OCI-LY1 (cell line): ENCODE data around the gene IQCK.

Source experiments
- H2AFZ ChIP-seq: fragments of 200-600 bp; sonication (generic), shearing (Covaris generic); 2 replicates; pipeline ENCODE4 v1.6.0; 2014; ENCODE audit warnings: antibody characterized with exemption, mild to moderate bottlenecking, low read length
- H3F3A ChIP-seq: fragments of 200-600 bp; sonication (generic), shearing (Covaris generic); 2 replicates; pipeline ENCODE4 v1.6.0; 2014; ENCODE audit warnings: mild to moderate bottlenecking, antibody characterized with exemption, low read length, moderate library complexity; ENCODE audit not compliant: insufficient read depth
- H3K27ac ChIP-seq: fragments of 200-600 bp; sonication (generic); 2 replicates; pipeline ENCODE4 v1.5.1; 2014; ENCODE audit warnings: low read length, mixed run types, mild to moderate bottlenecking, low read depth; ENCODE audit not compliant: poor library complexity, severe bottlenecking
- H3K27me3 ChIP-seq: fragments of 200-600 bp; sonication (generic); 2 replicates; pipeline ENCODE4 v1.6.0; 2014; ENCODE audit warnings: antibody characterized with exemption, mild to moderate bottlenecking, low read length, moderate library complexity; ENCODE audit not compliant: insufficient read depth
- H3K36me3 ChIP-seq: fragments of 200-600 bp; sonication (generic); 2 replicates; pipeline ENCODE4 v1.6.1; 2014; ENCODE audit warnings: mild to moderate bottlenecking, antibody characterized with exemption, low read length, moderate library complexity, mixed read lengths; ENCODE audit not compliant: insufficient read depth
- H3K4me1 ChIP-seq: fragments of 200-600 bp; sonication (generic); 2 replicates; pipeline ENCODE4 v1.5.1; 2014; ENCODE audit warnings: mild to moderate bottlenecking, low read length, moderate library complexity; ENCODE audit not compliant: insufficient read depth, severe bottlenecking
- H3K4me2 ChIP-seq: fragments of 200-600 bp; sonication (generic), shearing (Covaris generic); 2 replicates; pipeline ENCODE4 v1.6.1; 2014; ENCODE audit warnings: low read length
- H3K4me3 ChIP-seq: fragments of 200-600 bp; sonication (generic); 2 replicates; pipeline ENCODE4 v1.5.1; 2014; ENCODE audit warnings: low read length, low read depth, mild to moderate bottlenecking, mixed read lengths; ENCODE audit not compliant: poor library complexity, severe bottlenecking
- H3K79me2 ChIP-seq: fragments of 200-600 bp; shearing (Covaris generic); 2 replicates; pipeline ENCODE4 v1.6.1; 2016; ENCODE audit warnings: mixed run types, low read length, mixed read lengths; ENCODE audit not compliant: insufficient read depth
- H3K9ac ChIP-seq: fragments of 200-600 bp; sonication (generic), shearing (Covaris generic); 2 replicates; pipeline ENCODE4 v1.6.1; 2014; ENCODE audit warnings: mild to moderate bottlenecking, low read length, mixed read lengths
- H3K9me2 ChIP-seq: fragments of 200-600 bp; sonication (generic), shearing (Covaris generic); 2 replicates; pipeline ENCODE4 v1.6.1; 2014; ENCODE audit warnings: low read depth, mild to moderate bottlenecking, low read length, mixed read lengths
- H3K9me3 ChIP-seq: fragments of 200-600 bp; shearing (Covaris generic); 2 replicates; pipeline ENCODE4 v1.6.1; 2014; ENCODE audit warnings: low read length, mixed read lengths
- H4K20me1 ChIP-seq: fragments of 200-600 bp; sonication (generic), shearing (Covaris generic); 2 replicates; pipeline ENCODE4 v1.6.0; 2016; ENCODE audit warnings: mild to moderate bottlenecking, low read length; ENCODE audit not compliant: insufficient read depth
- EZH2 ChIP-seq: fragments of 200-600 bp; sonication (generic), shearing (Covaris generic); IDR thresholded peaks from 2 replicates; pipeline ENCODE4 v1.8.0; 2017; ENCODE audit warnings: borderline replicate concordance, mixed run types, mild to moderate bottlenecking, antibody characterized with exemption, low read length, moderate library complexity, mixed read lengths
- TF ChIP-seq, protein P1 (sequence below): fragments of 200-600 bp; sonication (generic), shearing (Covaris generic); IDR thresholded peaks from 2 replicates; pipeline ENCODE4 v1.5.1; 2017; ENCODE audit warnings: mild to moderate bottlenecking, antibody characterized with exemption, low read length, moderate library complexity, mixed read lengths

Gene IQCK

DNA sequence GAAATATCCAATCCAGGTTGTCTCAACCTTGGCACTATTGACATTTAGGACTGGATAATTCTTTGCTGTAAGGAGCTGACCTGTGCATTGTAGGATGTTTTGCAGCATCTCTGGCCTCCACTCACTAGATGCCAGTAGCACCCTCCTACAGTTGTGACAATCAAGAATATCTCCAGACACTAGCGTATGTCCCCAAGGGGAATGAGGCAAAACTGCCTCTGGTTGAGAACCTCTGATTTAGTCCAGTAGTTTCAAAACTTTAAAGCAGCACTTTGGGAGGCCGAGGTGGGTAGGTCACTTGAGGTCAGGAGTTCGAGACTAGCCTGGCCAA is 48.4 kb downstream of the IQCK start:
- H3K4me3 ChIP-seq = no peak overlapping the region
- no peak overlapping the region for H3K9ac ChIP-seq
- no peaks in the 10 kb centered on the region for H3K79me2 ChIP-seq
- H3K9me3 ChIP-seq = no peaks in the 10 kb centered on the region
- no peaks in the 10 kb centered on the region for H3K9me2 ChIP-seq
- no peak overlapping the region for H3K4me2 ChIP-seq
- H4K20me1 ChIP-seq = no peaks in the 10 kb centered on the region
- H3K27ac ChIP-seq = no peak overlapping the region
- no peaks in the 10 kb centered on the region for H3K36me3 ChIP-seq
- H3K4me1 ChIP-seq = no peaks in the 10 kb centered on the region
- H2AFZ ChIP-seq = no peak overlapping the region
- H3F3A ChIP-seq = no peaks in the 10 kb centered on the region
- TF ChIP-seq, protein P1, sequence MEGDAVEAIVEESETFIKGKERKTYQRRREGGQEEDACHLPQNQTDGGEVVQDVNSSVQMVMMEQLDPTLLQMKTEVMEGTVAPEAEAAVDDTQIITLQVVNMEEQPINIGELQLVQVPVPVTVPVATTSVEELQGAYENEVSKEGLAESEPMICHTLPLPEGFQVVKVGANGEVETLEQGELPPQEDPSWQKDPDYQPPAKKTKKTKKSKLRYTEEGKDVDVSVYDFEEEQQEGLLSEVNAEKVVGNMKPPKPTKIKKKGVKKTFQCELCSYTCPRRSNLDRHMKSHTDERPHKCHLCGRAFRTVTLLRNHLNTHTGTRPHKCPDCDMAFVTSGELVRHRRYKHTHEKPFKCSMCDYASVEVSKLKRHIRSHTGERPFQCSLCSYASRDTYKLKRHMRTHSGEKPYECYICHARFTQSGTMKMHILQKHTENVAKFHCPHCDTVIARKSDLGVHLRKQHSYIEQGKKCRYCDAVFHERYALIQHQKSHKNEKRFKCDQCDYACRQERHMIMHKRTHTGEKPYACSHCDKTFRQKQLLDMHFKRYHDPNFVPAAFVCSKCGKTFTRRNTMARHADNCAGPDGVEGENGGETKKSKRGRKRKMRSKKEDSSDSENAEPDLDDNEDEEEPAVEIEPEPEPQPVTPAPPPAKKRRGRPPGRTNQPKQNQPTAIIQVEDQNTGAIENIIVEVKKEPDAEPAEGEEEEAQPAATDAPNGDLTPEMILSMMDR = no peak
- TF ChIP-seq EZH2 = no peak
- no peaks in the 10 kb centered on the region for H3K27me3 ChIP-seq

DNA sequence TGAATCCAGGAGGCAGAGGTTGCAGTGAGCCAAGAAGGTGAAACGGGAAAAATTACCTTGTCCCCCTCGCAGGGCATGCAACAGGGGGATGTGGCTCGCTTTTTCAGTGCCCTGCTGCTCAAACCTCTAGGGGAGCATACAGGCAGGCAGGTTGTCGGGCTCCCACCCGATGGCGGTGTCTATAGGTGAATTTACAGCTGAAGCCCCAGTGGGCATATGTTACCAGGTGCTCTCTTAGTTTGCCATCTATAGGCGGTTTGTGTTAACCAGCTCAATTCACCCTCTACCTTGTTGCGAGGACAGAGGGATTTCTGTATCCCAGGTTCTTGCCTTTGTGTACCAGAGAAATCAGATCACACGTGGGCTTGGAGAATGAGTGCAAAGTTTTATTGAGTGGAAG is 48.9 kb downstream of the IQCK start:
- Histone ChIP-seq H3K27me3 (no peaks in the 10 kb centered on the region), H3K36me3 (no peaks in the 10 kb centered on the region), H3F3A (no peaks in the 10 kb centered on the region), H4K20me1 (no peaks in the 10 kb centered on the region), H2AFZ (no peak overlapping the region), H3K9ac (no peak overlapping the region), H3K9me3 (no peaks in the 10 kb centered on the region), H3K4me2 (no peak overlapping the region), H3K4me3 (no peak overlapping the region), H3K27ac (no peak overlapping the region), H3K79me2 (no peaks in the 10 kb centered on the region), H3K9me2 (no peaks in the 10 kb centered on the region), H3K4me1 (no peaks in the 10 kb centered on the region)
- TF ChIP-seq, protein P1 = no peak
- no peak for TF ChIP-seq EZH2

DNA sequence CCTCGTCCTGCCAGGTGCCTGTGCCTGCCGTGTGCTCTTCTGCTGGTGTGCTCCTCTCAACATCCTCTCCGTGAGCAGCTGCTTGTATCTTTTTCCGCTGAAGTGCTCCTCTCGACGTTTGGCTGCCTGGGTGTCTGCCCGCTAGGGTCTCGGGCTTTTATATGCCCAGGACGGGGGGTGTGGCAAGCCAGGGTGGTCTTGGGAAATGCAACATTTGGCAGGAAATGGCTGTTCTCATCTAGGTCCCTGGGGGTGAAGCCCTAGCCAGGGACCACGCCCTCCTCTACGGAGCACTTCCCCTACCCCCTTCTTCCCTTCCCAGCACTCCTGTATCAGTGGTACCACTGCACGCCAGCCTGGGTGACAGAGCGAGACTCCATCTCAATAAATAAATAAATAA is 49.4 kb downstream of the IQCK start:
- no peak overlapping the region for H2AFZ ChIP-seq
- H3K9me3 ChIP-seq = no peaks in the 10 kb centered on the region
- no peak overlapping the region for H3K4me2 ChIP-seq
- no peaks in the 10 kb centered on the region for H3K9me2 ChIP-seq
- H3F3A ChIP-seq = no peaks in the 10 kb centered on the region
- H3K27ac ChIP-seq = no peak overlapping the region
- H4K20me1 ChIP-seq = no peaks in the 10 kb centered on the region
- H3K4me1 ChIP-seq = no peaks in the 10 kb centered on the region
- H3K36me3 ChIP-seq = no peaks in the 10 kb centered on the region
- H3K4me3 ChIP-seq = no peak overlapping the region
- no peak overlapping the region for H3K9ac ChIP-seq
- no peaks in the 10 kb centered on the region for H3K27me3 ChIP-seq
- H3K79me2 ChIP-seq = no peaks in the 10 kb centered on the region
- TF ChIP-seq, protein P1 = no peak
- TF ChIP-seq EZH2 = no peak
